MM.1S (cell line): ENCODE results near the gene CYSRT1.

Source experiments
- DNase-seq: peaks from one replicate; pipeline ENCODE4 v3.0.0-alpha.2; 2015
- H2AFZ ChIP-seq: fragments of 300-600 bp; sonication (generic); 2 replicates; pipeline ENCODE4 v1.6.0; 2016; ENCODE audit warnings: antibody characterized with exemption, low read length
- H3F3A ChIP-seq: fragments of 300-600 bp; sonication (generic); 2 replicates; pipeline ENCODE4 v1.6.1; 2016; ENCODE audit warnings: mild to moderate bottlenecking, antibody characterized with exemption, low read length, moderate library complexity, mixed read lengths; ENCODE audit not compliant: insufficient read depth
- H3K27ac ChIP-seq: fragments of 300-600 bp; sonication (generic); 2 replicates; pipeline ENCODE4 v1.5.1; 2016; ENCODE audit warnings: mild to moderate bottlenecking, low read length
- H3K27me3 ChIP-seq: fragments of 300-600 bp; sonication (generic); replicated peaks from 2 replicates; pipeline ENCODE4 v1.6.0; 2016; ENCODE audit warnings: low read length; ENCODE audit not compliant: insufficient read depth
- H3K36me3 ChIP-seq: fragments of 300-600 bp; sonication (generic); replicated peaks from 2 replicates; pipeline ENCODE4 v1.6.1; 2016; ENCODE audit warnings: mild to moderate bottlenecking, low read length, mixed read lengths; ENCODE audit not compliant: insufficient read depth
- H3K4me1 ChIP-seq: fragments of 300-600 bp; sonication (generic); 2 replicates; pipeline ENCODE4 v1.6.1; 2016; ENCODE audit warnings: low read length, mixed read lengths
- H3K4me2 ChIP-seq: fragments of 300-600 bp; sonication (generic); 2 replicates; pipeline ENCODE4 v1.6.0; 2016; ENCODE audit warnings: low read depth, low read length
- H3K4me3 ChIP-seq: fragments of 300-600 bp; sonication (generic); 2 replicates; pipeline ENCODE4 v1.5.1; 2016; ENCODE audit warnings: low read length, mixed read lengths
- H3K79me2 ChIP-seq: fragments of 300-600 bp; sonication (generic); 2 replicates; pipeline ENCODE4 v1.6.1; 2016; ENCODE audit warnings: mixed run types, low read length, mixed read lengths
- H3K9ac ChIP-seq: fragments of 300-600 bp; sonication (generic); 2 replicates; pipeline ENCODE4 v1.6.1; 2016; ENCODE audit warnings: low read length, mixed read lengths
- H3K9me2 ChIP-seq: fragments of 300-600 bp; sonication (generic); replicated peaks from 2 replicates; pipeline ENCODE4 v1.6.1; 2016; ENCODE audit warnings: mild to moderate bottlenecking, low read length, mixed read lengths; ENCODE audit not compliant: insufficient read depth
- H3K9me3 ChIP-seq: fragments of 300-600 bp; sonication (generic); replicated peaks from 2 replicates; pipeline ENCODE4 v1.6.1; 2016; ENCODE audit warnings: mild to moderate bottlenecking, low read length, mixed read lengths; ENCODE audit not compliant: insufficient read depth
- H4K20me1 ChIP-seq: fragments of 300-600 bp; sonication (generic); 2 replicates; pipeline ENCODE4 v1.6.1; 2016; ENCODE audit warnings: mild to moderate bottlenecking, low read length, moderate library complexity, mixed read lengths; ENCODE audit not compliant: insufficient read depth
- CTCF ChIP-seq: fragments of 300-600 bp; sonication (generic); IDR thresholded peaks from 2 replicates; pipeline ENCODE4 v1.5.1; 2016; ENCODE audit warnings: antibody characterized with exemption, low read length, mixed read lengths
- EZH2 ChIP-seq: fragments of 300-600 bp; sonication (generic); optimal IDR thresholded peaks from 2 replicates; pipeline ENCODE3; 2017; ENCODE audit warnings: low read depth, mild to moderate bottlenecking, antibody characterized with exemption, low read length, mixed read lengths
- EZH2phosphoT487 ChIP-seq: fragments of 300-600 bp; sonication (generic); IDR thresholded peaks from 2 replicates; pipeline ENCODE4 v1.6.1; 2018; ENCODE audit warnings: antibody characterized with exemption, low read length

CYSRT1 gene

GRCh38 chr9:137233143-137233980 is 8.4 kb downstream of the CYSRT1 start:
- H3F3A ChIP-seq = no peaks in the 10 kb centered on the region
- no peak overlapping the region for H3K27ac ChIP-seq
- H3K27me3 ChIP-seq = peaks cover 74% of the 10 kb centered on the region
- H3K9me3 ChIP-seq = no peaks in the 10 kb centered on the region
- no peaks in the 10 kb centered on the region for H3K36me3 ChIP-seq
- no peak for DNase-seq
- no peaks in the 10 kb centered on the region for H3K9me2 ChIP-seq
- no peak overlapping the region for H3K9ac ChIP-seq
- H3K4me1 ChIP-seq = peaks cover 9% of the 10 kb centered on the region; the same call in 1 of the 2 replicates
- no peak overlapping the region for H3K4me3 ChIP-seq
- TF ChIP-seq EZH2phosphoT487 (no peak), CTCF (no peak), EZH2 (no peak)
- no peaks in the 10 kb centered on the region for H3K79me2 ChIP-seq
- H4K20me1 ChIP-seq = no peaks in the 10 kb centered on the region
- H3K4me2 ChIP-seq = no peak overlapping the region
- H2AFZ ChIP-seq = no peak overlapping the region

GRCh38 chr9:137234055-137234697 is 9.2 kb downstream of the CYSRT1 start:
- TF ChIP-seq EZH2phosphoT487 (no peak), EZH2 (no peak), CTCF (no peak)
- peaks cover 66% of the 10 kb centered on the region for H3K27me3 ChIP-seq
- no peaks in the 10 kb centered on the region for H3K36me3 ChIP-seq
- no peak overlapping the region for H2AFZ ChIP-seq
- H3F3A ChIP-seq = no peaks in the 10 kb centered on the region
- no peak overlapping the region for H3K4me3 ChIP-seq
- no peak overlapping the region for H3K27ac ChIP-seq
- no peak overlapping the region for H3K9ac ChIP-seq
- peaks cover 9% of the 10 kb centered on the region; the same call in 1 of the 2 replicates for H3K4me1 ChIP-seq
- DNase-seq = no peak
- H3K9me2 ChIP-seq = no peaks in the 10 kb centered on the region
- H3K4me2 ChIP-seq = no peak overlapping the region
- H3K79me2 ChIP-seq = peaks cover 7% of the 10 kb centered on the region
- H4K20me1 ChIP-seq = no peaks in the 10 kb centered on the region
- H3K9me3 ChIP-seq = no peaks in the 10 kb centered on the region

- H3K9ac ChIP-seq = no peak overlapping the region
- H3K4me3 ChIP-seq = no peak overlapping the region
- no peak overlapping the region for H3K4me2 ChIP-seq
Measured at GRCh38 chr9:137234758-137235423, 9.9 kb downstream of the CYSRT1 start.

More at GRCh38 chr9:137234758-137235423, 9.9 kb downstream of the CYSRT1 start:
- Histone ChIP-seq H3F3A (peaks cover 2% of the 10 kb centered on the region; the same call in 1 of the 2 replicates), H3K27me3 (peaks cover 58% of the 10 kb centered on the region), H3K4me1 (peaks cover 9% of the 10 kb centered on the region; the same call in 1 of the 2 replicates), H3K9me3 (no peaks in the 10 kb centered on the region), H2AFZ (no peak overlapping the region), H3K36me3 (no peaks in the 10 kb centered on the region), H4K20me1 (no peaks in the 10 kb centered on the region), H3K27ac (no peak overlapping the region), H3K9me2 (no peaks in the 10 kb centered on the region), H3K79me2 (peaks cover 13% of the 10 kb centered on the region)
- no peak for DNase-seq
- TF ChIP-seq EZH2 (no peak), EZH2phosphoT487 (no peak), CTCF (no peak)
